Activated CD4-positive, alpha-beta T cell treated with anti-CD3 and anti-CD28 coated beads, Interleukin-2, amount 10 ng/mL, durations not matched to agents 24 days and 14 days (primary cell): ENCODE measurements around the gene ESRP2. TPM values are rescaled to one million over a fixed set of nuclear protein-coding genes. Genes with fewer than 3 reads are reported as not detected.

Experiments used
- total RNA-seq: library from RNA; stranded (reverse); gene quantifications from 2 replicates; pipeline ENCODE4 v1.2.3, GENCODE V29; 2022

The ESRP2 gene
- total RNA-seq, 1 donor from 2014 or later = 0.09 TPM

Other genes starting within 250 kb of the ESRP2 start
- gene DPEP2, start 236.6 kb downstream of the ESRP2 start, total RNA-seq = 1.7 and 2.3 TPM in 2 replicates
- gene DPEP2NB, start 220.2 kb downstream of the ESRP2 start, total RNA-seq = not detected in 2 replicates
- 23.9 and 26.1 TPM in 2 replicates for gene DDX28, start 212.9 kb downstream of the ESRP2 start, total RNA-seq
- gene DUS2, start 212.8 kb downstream of the ESRP2 start, total RNA-seq = 35.3 and 42.6 TPM in 2 replicates
- gene NFATC3, start 150.8 kb downstream of the ESRP2 start, total RNA-seq = 143 and 146 TPM in 2 replicates
- gene PLA2G15, start 9.2 kb upstream of the ESRP2 start, total RNA-seq = 7.2 and 8.4 TPM in 2 replicates
- 103 and 106 TPM in 2 replicates for gene SLC7A6, start 28.4 kb upstream of the ESRP2 start, total RNA-seq
- gene SLC7A6OS, start 74.8 kb upstream of the ESRP2 start, total RNA-seq = 22.3 and 27.1 TPM in 2 replicates
- 69.7 and 72.2 TPM in 2 replicates for gene PRMT7, start 74.9 kb upstream of the ESRP2 start, total RNA-seq
- 0.09 and 0.40 TPM in 2 replicates for gene SMPD3, start 212.4 kb upstream of the ESRP2 start, total RNA-seq